HEK293 (cell line): ENCODE measurements around the gene FOXO3.

ENCODE experiments used
- CTCF ChIP-seq: fragments of 450-650 bp; formaldehyde crosslinking; IDR thresholded peaks from 2 replicates; pipeline ENCODE4 v1.5.1; 2016; ENCODE audit warnings: missing biosample characterization, missing genetic modification characterization
- PRDM10 ChIP-seq: fragments of 450-650 bp; formaldehyde crosslinking; IDR thresholded peaks from 2 replicates; pipeline ENCODE4 v1.5.1; 2016; ENCODE audit warnings: missing biosample characterization, missing genetic modification characterization
- SCRT1 ChIP-seq: fragments of 450-650 bp; formaldehyde crosslinking; IDR thresholded peaks from 2 replicates; pipeline ENCODE4 v1.5.1; 2016; ENCODE audit warnings: missing biosample characterization, missing genetic modification characterization, borderline replicate concordance
- ZNF302 ChIP-seq: fragments of 450-650 bp; formaldehyde crosslinking; IDR thresholded peaks from 2 replicates; pipeline ENCODE4 v1.5.1; 2016; ENCODE audit warnings: missing biosample characterization, missing genetic modification characterization, low read depth
- TF ChIP-seq, protein P1 (sequence below): fragments of 450-650 bp; formaldehyde crosslinking; IDR thresholded peaks from 2 replicates; pipeline ENCODE4 v1.5.1; 2016; ENCODE audit warnings: missing biosample characterization, missing genetic modification characterization, borderline replicate concordance

- TF ChIP-seq CTCF (tag by site-specific recombination), result no peak
- TF ChIP-seq, protein P1, sequence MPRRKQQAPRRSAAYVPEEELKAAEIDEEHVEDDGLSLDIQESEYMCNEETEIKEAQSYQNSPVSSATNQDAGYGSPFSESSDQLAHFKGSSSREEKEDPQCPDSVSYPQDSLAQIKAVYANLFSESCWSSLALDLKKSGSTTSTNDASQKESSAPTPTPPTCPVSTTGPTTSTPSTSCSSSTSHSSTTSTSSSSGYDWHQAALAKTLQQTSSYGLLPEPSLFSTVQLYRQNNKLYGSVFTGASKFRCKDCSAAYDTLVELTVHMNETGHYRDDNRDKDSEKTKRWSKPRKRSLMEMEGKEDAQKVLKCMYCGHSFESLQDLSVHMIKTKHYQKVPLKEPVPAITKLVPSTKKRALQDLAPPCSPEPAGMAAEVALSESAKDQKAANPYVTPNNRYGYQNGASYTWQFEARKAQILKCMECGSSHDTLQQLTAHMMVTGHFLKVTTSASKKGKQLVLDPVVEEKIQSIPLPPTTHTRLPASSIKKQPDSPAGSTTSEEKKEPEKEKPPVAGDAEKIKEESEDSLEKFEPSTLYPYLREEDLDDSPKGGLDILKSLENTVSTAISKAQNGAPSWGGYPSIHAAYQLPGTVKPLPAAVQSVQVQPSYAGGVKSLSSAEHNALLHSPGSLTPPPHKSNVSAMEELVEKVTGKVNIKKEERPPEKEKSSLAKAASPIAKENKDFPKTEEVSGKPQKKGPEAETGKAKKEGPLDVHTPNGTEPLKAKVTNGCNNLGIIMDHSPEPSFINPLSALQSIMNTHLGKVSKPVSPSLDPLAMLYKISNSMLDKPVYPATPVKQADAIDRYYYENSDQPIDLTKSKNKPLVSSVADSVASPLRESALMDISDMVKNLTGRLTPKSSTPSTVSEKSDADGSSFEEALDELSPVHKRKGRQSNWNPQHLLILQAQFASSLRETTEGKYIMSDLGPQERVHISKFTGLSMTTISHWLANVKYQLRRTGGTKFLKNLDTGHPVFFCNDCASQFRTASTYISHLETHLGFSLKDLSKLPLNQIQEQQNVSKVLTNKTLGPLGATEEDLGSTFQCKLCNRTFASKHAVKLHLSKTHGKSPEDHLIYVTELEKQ (tag by site-specific recombination), result no peak
- no peak for TF ChIP-seq ZNF302
- no peak for TF ChIP-seq PRDM10 (tag by site-specific recombination)
- no peak for TF ChIP-seq SCRT1
These were observed 146.7 kb downstream of the FOXO3 start for GRCh38 chr6:108707328-108707976.
